Osteoblast (primary cell): Measurements from ENCODE around the gene RTEL1. TPM values are rescaled to one million over a fixed set of nuclear protein-coding genes. Genes with fewer than 3 reads are reported as not detected.
"Not testable (repeated sequence)": the region's sequence is repeated elsewhere in the genome, so short reads cannot be mapped to it uniquely, and the experiment has no call there.

Source experiments
- DNase-seq: peaks from one replicate; pipeline ENCODE4 v3.0.0; 2011; ENCODE audit warnings: low spot score, mixed read lengths; ENCODE audit not compliant: insufficient read length; ENCODE audit errors: missing footprints
- H2AFZ ChIP-seq: 2 replicates; pipeline ENCODE4 v1.6.0; 2011; ENCODE audit warnings: mild to moderate bottlenecking, low read length
- H3K27ac ChIP-seq: 2 replicates; pipeline ENCODE4 v1.5.1; 2011; ENCODE audit warnings: mild to moderate bottlenecking, low read depth, low read length, moderate library complexity
- H3K27me3 ChIP-seq: 2 replicates; pipeline ENCODE4 v1.6.0; 2012; ENCODE audit warnings: mild to moderate bottlenecking, control low read depth, inconsistent platforms, low read length, moderate library complexity; ENCODE audit not compliant: insufficient read depth
- H3K36me3 ChIP-seq: 2 replicates; pipeline ENCODE4 v1.5.1; 2011; ENCODE audit warnings: mild to moderate bottlenecking, low read length, control low read depth, moderate library complexity; ENCODE audit not compliant: insufficient read depth
- H3K4me1 ChIP-seq: 2 replicates; pipeline ENCODE4 v1.5.1; 2011; ENCODE audit warnings: mild to moderate bottlenecking, low read length, control low read depth, moderate library complexity; ENCODE audit not compliant: insufficient read depth
- H3K4me2 ChIP-seq: 2 replicates; pipeline ENCODE4 v1.6.0; 2011; ENCODE audit warnings: mild to moderate bottlenecking, low read length; ENCODE audit not compliant: insufficient read depth
- H3K4me3 ChIP-seq: fragments of 200-600 bp; sonication (generic); 3 replicates; pipeline ENCODE4 v1.5.1; 2012; ENCODE audit warnings: mild to moderate bottlenecking, low read length, inconsistent platforms; ENCODE audit not compliant: insufficient read depth
- H3K79me2 ChIP-seq: 2 replicates; pipeline ENCODE4 v1.6.0; 2012; ENCODE audit warnings: mild to moderate bottlenecking, low read length, control low read depth, inconsistent platforms; ENCODE audit not compliant: insufficient read depth
- H3K9me3 ChIP-seq: 2 replicates; pipeline ENCODE4 v1.5.1; 2011; ENCODE audit warnings: low read depth, low read length, control low read depth
- H4K20me1 ChIP-seq: 2 replicates; pipeline ENCODE4 v1.6.0; 2012; ENCODE audit warnings: mild to moderate bottlenecking, low read length, control low read depth; ENCODE audit not compliant: insufficient read depth
- total RNA-seq: library from RNA; depleted of rRNA; stranded (reverse); fragments of >200 nt; gene quantifications from 2 replicates; pipeline ENCODE4 v1.2.3, GENCODE V29; 2012
- TF ChIP-seq, protein P1 (sequence below): IDR thresholded peaks from 2 replicates; pipeline ENCODE4 v1.5.1; 2011; ENCODE audit warnings: mild to moderate bottlenecking, low read depth, low read length, moderate library complexity; ENCODE audit errors: extremely low read depth

RTEL1 gene
- total RNA-seq, 1 donor, result 10.9 TPM

DNA sequence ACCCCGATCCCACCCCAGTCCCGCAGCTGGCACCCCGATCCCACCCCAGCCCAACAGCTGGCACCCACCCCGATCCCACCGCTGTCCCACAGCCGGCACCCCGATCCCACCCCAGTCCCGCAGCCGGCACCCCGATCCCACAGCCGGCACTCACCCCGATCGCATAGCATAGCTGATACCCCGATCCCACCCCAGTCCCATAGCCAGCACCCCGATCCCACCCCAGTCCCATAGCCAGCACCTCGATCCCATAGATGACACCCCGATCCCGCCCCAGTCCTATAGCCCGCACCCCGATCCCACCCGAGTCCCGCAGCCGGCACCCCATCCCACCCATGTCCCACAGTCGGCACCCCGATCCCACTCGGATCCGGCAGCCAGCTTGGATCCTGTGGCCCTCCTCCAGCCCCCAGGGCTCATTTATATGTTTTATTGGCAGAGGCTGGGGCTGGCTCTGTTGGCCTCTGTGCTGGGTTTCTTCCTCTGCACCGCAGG, 30.3 kb upstream of the RTEL1 start:
- no peak for DNase-seq
- TF ChIP-seq, protein P1, sequence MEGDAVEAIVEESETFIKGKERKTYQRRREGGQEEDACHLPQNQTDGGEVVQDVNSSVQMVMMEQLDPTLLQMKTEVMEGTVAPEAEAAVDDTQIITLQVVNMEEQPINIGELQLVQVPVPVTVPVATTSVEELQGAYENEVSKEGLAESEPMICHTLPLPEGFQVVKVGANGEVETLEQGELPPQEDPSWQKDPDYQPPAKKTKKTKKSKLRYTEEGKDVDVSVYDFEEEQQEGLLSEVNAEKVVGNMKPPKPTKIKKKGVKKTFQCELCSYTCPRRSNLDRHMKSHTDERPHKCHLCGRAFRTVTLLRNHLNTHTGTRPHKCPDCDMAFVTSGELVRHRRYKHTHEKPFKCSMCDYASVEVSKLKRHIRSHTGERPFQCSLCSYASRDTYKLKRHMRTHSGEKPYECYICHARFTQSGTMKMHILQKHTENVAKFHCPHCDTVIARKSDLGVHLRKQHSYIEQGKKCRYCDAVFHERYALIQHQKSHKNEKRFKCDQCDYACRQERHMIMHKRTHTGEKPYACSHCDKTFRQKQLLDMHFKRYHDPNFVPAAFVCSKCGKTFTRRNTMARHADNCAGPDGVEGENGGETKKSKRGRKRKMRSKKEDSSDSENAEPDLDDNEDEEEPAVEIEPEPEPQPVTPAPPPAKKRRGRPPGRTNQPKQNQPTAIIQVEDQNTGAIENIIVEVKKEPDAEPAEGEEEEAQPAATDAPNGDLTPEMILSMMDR, result no peak
- H3K27me3 ChIP-seq, result no peaks in the 10 kb centered on the region
- H3K4me3 ChIP-seq, result peak overlapping the region; percentile 97
- no peaks in the 10 kb centered on the region for H3K36me3 ChIP-seq
- peak overlapping the region; percentile 78 for H3K27ac ChIP-seq
- H3K4me2 ChIP-seq, result peak overlapping the region; percentile 97
- H3K4me1 ChIP-seq, result peaks cover 12% of the 10 kb centered on the region
- peaks cover 46% of the 10 kb centered on the region for H3K79me2 ChIP-seq
- no peaks in the 10 kb centered on the region for H4K20me1 ChIP-seq
- no peaks in the 10 kb centered on the region for H3K9me3 ChIP-seq
- peak overlapping the region; percentile 85 for H2AFZ ChIP-seq

DNA sequence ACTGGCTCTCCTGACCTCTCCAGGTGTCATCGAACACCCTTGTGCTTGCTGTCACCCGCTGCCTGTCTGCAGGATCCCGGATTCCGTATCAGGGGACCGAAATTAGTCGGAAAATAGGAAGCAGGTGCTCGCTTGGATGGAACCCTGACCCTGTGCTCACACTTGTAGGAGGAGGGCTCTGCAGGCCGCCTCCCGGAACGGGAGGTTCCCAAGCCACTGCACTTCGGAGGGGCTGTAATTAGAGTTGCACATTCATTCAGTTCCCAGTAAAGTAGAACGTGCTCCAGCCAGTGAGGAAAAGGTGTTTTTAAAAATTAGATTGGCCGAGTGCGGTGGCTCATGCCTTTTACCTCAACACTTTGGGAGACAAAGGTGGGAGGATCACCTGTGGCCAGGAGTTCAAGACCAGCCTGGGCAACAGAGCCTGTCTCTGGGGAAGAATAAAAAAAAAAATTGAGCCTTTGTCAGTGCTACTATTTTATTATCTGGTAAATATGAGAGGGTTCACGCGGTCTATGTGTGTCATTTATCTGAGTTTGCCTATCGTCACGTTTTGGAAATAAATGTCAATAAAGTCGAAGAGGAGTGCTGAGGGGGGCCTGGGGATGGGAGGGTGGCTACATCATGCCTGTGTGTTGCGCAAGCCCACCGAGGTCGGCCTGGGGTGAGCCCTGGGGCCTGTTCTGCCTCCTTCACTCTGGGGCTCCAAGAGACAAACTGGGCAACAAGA, 29.7 kb upstream of the RTEL1 start:
- Histone ChIP-seq H3K27ac (peak overlapping the region; percentile 18), H2AFZ (peak overlapping the region; percentile 85)
- peak; percentile 97 for DNase-seq

DNA sequence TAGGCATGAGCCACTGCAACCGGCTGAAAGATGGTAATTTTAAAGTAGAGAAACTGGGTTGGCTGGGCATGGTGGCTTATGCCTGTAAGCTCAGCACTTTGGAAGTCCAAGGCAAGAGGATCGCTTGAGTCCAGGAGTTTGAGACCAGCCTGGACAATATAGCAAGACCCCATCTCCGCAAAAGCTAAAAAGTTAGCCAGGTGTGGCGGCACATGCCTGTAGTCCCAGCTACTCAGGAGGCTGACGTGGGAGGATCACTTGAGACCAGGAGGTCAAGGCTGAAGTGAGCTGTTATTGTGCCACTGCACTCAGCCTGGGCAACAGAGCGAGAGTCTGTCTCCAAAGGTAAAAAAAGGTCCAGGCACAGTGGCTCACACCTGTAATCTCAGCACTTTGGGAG, 27.2 kb upstream of the RTEL1 start:
- H3K79me2 ChIP-seq, result peaks cover 21% of the 10 kb centered on the region
- H3K27me3 ChIP-seq, H4K20me1 ChIP-seq, H3K9me3 ChIP-seq, H3K4me2 ChIP-seq, H3K4me1 ChIP-seq, DNase-seq, H3K36me3 ChIP-seq, H3K4me3 ChIP-seq, H3K27ac ChIP-seq, H2AFZ ChIP-seq: not testable (repeated sequence)

More for the DNA sequence above, 29.7 kb upstream of the RTEL1 start:
- Histone ChIP-seq H3K4me2 (peak overlapping the region; percentile 97), H4K20me1 (no peaks in the 10 kb centered on the region), H3K27me3 (no peaks in the 10 kb centered on the region), H3K9me3 (no peaks in the 10 kb centered on the region), H3K4me3 (peak overlapping the region; percentile 97), H3K79me2 (peaks cover 40% of the 10 kb centered on the region), H3K4me1 (peaks cover 12% of the 10 kb centered on the region), H3K36me3 (no peaks in the 10 kb centered on the region)
- TF ChIP-seq, protein P1, result no peak

DNA sequence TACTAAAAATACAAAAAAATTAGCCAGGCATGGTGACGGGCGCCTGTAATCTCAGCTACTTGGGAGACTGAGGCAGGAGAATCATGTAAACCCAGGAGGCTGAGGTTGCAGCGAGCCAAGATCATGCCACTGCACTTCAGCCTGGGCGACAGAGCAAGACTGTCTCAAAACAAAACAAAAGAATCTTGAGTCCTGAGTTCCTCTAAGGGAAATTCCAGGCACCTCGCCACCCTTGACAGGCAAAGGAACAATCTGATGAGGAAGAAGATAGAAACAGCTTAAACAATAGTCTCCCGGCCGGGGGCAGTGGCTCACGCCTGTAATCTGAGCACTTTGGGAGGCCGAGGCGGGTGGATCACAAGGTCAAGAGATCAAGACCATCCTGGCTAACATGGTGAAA, 26.7 kb upstream of the RTEL1 start:
- H3K4me2 ChIP-seq, H3K4me1 ChIP-seq, H3K9me3 ChIP-seq, H4K20me1 ChIP-seq, H3K4me3 ChIP-seq, H3K27me3 ChIP-seq, H3K36me3 ChIP-seq, H2AFZ ChIP-seq, H3K27ac ChIP-seq: not testable (repeated sequence)
- H3K79me2 ChIP-seq, result peaks cover 17% of the 10 kb centered on the region
- DNase-seq, result peak; percentile 8

DNA sequence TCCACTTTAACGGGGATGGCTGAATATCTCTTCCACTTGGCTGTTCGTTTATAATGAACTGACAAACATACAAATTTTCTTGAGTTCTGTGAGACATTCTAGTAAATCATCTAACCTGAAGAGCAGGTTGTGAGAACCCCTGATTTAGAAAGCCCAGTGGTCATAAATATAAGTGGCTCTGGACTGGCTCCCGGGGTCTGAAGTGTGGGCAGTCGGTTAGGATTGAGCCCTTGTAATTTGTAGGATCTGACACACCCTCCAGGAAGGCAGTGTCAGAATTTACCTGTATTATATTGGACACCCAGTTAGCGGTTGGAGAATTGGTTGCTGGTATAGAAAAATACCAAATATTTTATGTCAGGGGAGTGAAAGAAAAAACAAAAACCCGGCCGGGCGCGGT, 24.4 kb upstream of the RTEL1 start:
- DNase-seq, result peak; percentile 61
- no peak overlapping the region for H3K4me3 ChIP-seq
- H3K27ac ChIP-seq, result no peak overlapping the region
- no peak overlapping the region for H3K4me2 ChIP-seq
- no peaks in the 10 kb centered on the region for H4K20me1 ChIP-seq
- no peaks in the 10 kb centered on the region for H3K79me2 ChIP-seq
- peaks cover 5% of the 10 kb centered on the region for H3K4me1 ChIP-seq
- H3K36me3 ChIP-seq, result no peaks in the 10 kb centered on the region
- TF ChIP-seq, protein P1, result no peak
- no peak overlapping the region for H2AFZ ChIP-seq
- H3K27me3 ChIP-seq, result no peaks in the 10 kb centered on the region
- no peaks in the 10 kb centered on the region for H3K9me3 ChIP-seq
